GM23338 (cell line): ENCODE measurements around the gene DOCK3. TPM values are rescaled to one million over a fixed set of nuclear protein-coding genes. Genes with fewer than 3 reads are reported as not detected.
"Not testable (repeated sequence)": the region's sequence is repeated elsewhere in the genome, so short reads cannot be mapped to it uniquely, and the experiment has no call there.

Source experiments
- ATAC-seq: fragments of 200-7000 bp; cut with Tn5 transposase; 3 replicates; pipeline ENCODE4 v1.9.1; 2020
- DNase-seq: peaks from one replicate; pipeline ENCODE4 v3.0.0-alpha.2; 2015; ENCODE audit warnings: low spot score
- H2AFZ ChIP-seq: fragments of 200-600 bp; sonication (generic); 2 replicates; pipeline ENCODE4 v1.8.0; 2016; ENCODE audit warnings: antibody characterized with exemption, mild to moderate bottlenecking, moderate library complexity
- H3F3A ChIP-seq: fragments of 200-600 bp; sonication (generic); replicated peaks from 2 replicates; pipeline ENCODE4 v1.8.0; 2017; ENCODE audit warnings: antibody characterized with exemption, mixed run types, low read depth
- H3K27ac ChIP-seq: fragments of 200-600 bp; sonication (generic); 2 replicates; pipeline ENCODE4 v1.6.1; 2016; ENCODE audit warnings: low read depth
- H3K27me3 ChIP-seq: fragments of 200-600 bp; sonication (generic); 2 replicates; pipeline ENCODE4 v1.8.0; 2016; ENCODE audit warnings: mild to moderate bottlenecking, mixed run types, moderate library complexity; ENCODE audit not compliant: insufficient read depth
- H3K36me3 ChIP-seq: fragments of 200-600 bp; sonication (generic); 2 replicates; pipeline ENCODE4 v1.8.0; 2016; ENCODE audit warnings: mild to moderate bottlenecking; ENCODE audit not compliant: insufficient read depth
- H3K4me1 ChIP-seq: fragments of 200-600 bp; sonication (generic); 2 replicates; pipeline ENCODE4 v1.8.0; 2016; ENCODE audit warnings: mild to moderate bottlenecking, moderate library complexity; ENCODE audit not compliant: insufficient read depth
- H3K4me2 ChIP-seq: fragments of 200-600 bp; sonication (generic); 2 replicates; pipeline ENCODE4 v1.7.1; 2017; ENCODE audit warnings: mixed run types
- H3K4me3 ChIP-seq: fragments of 200-600 bp; sonication (generic); 2 replicates; pipeline ENCODE4 v1.6.1; 2016; ENCODE audit warnings: mixed run types
- H3K79me2 ChIP-seq: fragments of 200-600 bp; sonication (generic); replicated peaks from 2 replicates; pipeline ENCODE4 v1.8.0; 2017; ENCODE audit warnings: mild to moderate bottlenecking; ENCODE audit not compliant: insufficient read depth
- H3K9me2 ChIP-seq: fragments of 200-600 bp; sonication (generic); 2 replicates; pipeline ENCODE4 v1.8.0; 2017; ENCODE audit not compliant: insufficient read depth
- H4K20me1 ChIP-seq: fragments of 200-600 bp; sonication (generic); replicated peaks from 2 replicates; pipeline ENCODE4 v1.8.0; 2017; ENCODE audit warnings: mild to moderate bottlenecking; ENCODE audit not compliant: insufficient read depth
- H3K27ac Mint-ChIP-seq: 2 replicates; pipeline ENCODE4 v1.8.0; 2020; ENCODE audit warnings: inconsistent platforms, mild to moderate bottlenecking, moderate library complexity, mixed read lengths
- H3K27me3 Mint-ChIP-seq: 3 replicates; pipeline ENCODE4 v1.8.0; 2022; ENCODE audit warnings: low read depth, mild to moderate bottlenecking, moderate library complexity, mixed read lengths, inconsistent platforms; ENCODE audit not compliant: insufficient read depth, poor library complexity
- H3K36me3 Mint-ChIP-seq: 3 replicates; pipeline ENCODE4 v1.8.0; 2021; ENCODE audit warnings: low read depth, mild to moderate bottlenecking, inconsistent platforms, moderate library complexity, mixed read lengths
- H3K4me1 Mint-ChIP-seq: 3 replicates; pipeline ENCODE4 v1.8.0; 2020; ENCODE audit warnings: mild to moderate bottlenecking, inconsistent platforms, mixed read lengths
- H3K4me3 Mint-ChIP-seq: 3 replicates; pipeline ENCODE4 v1.8.0; 2021; ENCODE audit warnings: moderate library complexity, mild to moderate bottlenecking, inconsistent platforms, mixed read lengths
- H3K9me3 Mint-ChIP-seq: 3 replicates; pipeline ENCODE4 v1.8.0; 2020; ENCODE audit warnings: moderate library complexity, mild to moderate bottlenecking, inconsistent platforms, mixed read lengths
- CREB1 ChIP-seq: fragments of 250-450 bp; sonication (Bioruptor Pico); IDR thresholded peaks from 2 replicates; pipeline ENCODE4 v1.5.0; 2020; ENCODE audit warnings: low read depth, mild to moderate bottlenecking, moderate library complexity
- ETS1 ChIP-seq: IDR thresholded peaks from 2 replicates; pipeline ENCODE4 v1.6.1; 2016; ENCODE audit warnings: antibody characterized with exemption
- EZH2 ChIP-seq: fragments of 200-600 bp; sonication (generic); IDR thresholded peaks from one replicate; pipeline ENCODE4 v1.8.0; 2017; ENCODE audit warnings: antibody characterized with exemption, mild to moderate bottlenecking, low read depth; ENCODE audit not compliant: unreplicated experiment
- JUNB ChIP-seq: IDR thresholded peaks from one replicate; pipeline ENCODE4 v1.6.1; 2016; ENCODE audit warnings: antibody characterized with exemption; ENCODE audit not compliant: unreplicated experiment
- NANOG ChIP-seq: IDR thresholded peaks from 2 replicates; pipeline ENCODE4 v1.6.1; 2016; ENCODE audit warnings: antibody characterized with exemption, borderline replicate concordance
- POLR2AphosphoS5 ChIP-seq: IDR thresholded peaks from 2 replicates; pipeline ENCODE4 v1.6.1; 2016; ENCODE audit warnings: antibody characterized with exemption, low read depth
- REST ChIP-seq: IDR thresholded peaks from one replicate; pipeline ENCODE4 v1.6.1; 2018; ENCODE audit warnings: antibody characterized with exemption; ENCODE audit not compliant: unreplicated experiment
- STAT1 ChIP-seq: IDR thresholded peaks from one replicate; pipeline ENCODE4 v1.6.1; 2016; ENCODE audit warnings: antibody characterized with exemption; ENCODE audit not compliant: unreplicated experiment
- ZNF114 ChIP-seq: fragments of 250-450 bp; sonication (Bioruptor Pico); IDR thresholded peaks from 2 replicates; pipeline ENCODE4 v1.5.0; 2020; ENCODE audit warnings: mild to moderate bottlenecking, moderate library complexity
- ZNF331 ChIP-seq: fragments of 250-450 bp; sonication (Bioruptor Pico); IDR thresholded peaks from 2 replicates; pipeline ENCODE4 v1.5.0; 2020; ENCODE audit warnings: low read depth, mild to moderate bottlenecking, moderate library complexity
- polyA plus RNA-seq: library from polyadenylated mRNA; unstranded; fragments of >200 nt; fragmentation: Nextera tagmentation; extraction: Ambion mirVana; gene quantifications from 2 replicates; pipeline ENCODE4 v1.2.1, GENCODE V29; 2016
- total RNA-seq: library from RNA; depleted of rRNA; stranded (reverse); fragments of >200 nt; shearing (Covaris generic); gene quantifications from 2 replicates; pipeline ENCODE4 v1.2.3, GENCODE V29; 2014
- TF ChIP-seq, protein P1 (sequence below), 2 experiments: fragments of 200-600 bp in 1 of 2; sonication (generic) in 1 of 2; conservative IDR thresholded peaks; 2 replicates each; pipeline versions ENCODE4 v1.5.1 to v1.6.1; 2016 to 2017; ENCODE audit warnings: antibody characterized with exemption in 2 of 2, low read depth in 2 of 2, mild to moderate bottlenecking in 2 of 2, moderate library complexity in 1 of 2

DOCK3 gene
- total and polyA plus RNA-seq, 2 experiments from 2014 or later, result 2.4 to 5.6 TPM

- H3K79me2 ChIP-seq, H3K4me3 ChIP-seq, H4K20me1 ChIP-seq, ATAC-seq, H3K27ac ChIP-seq, H3K27ac Mint-ChIP-seq, H3K4me1 ChIP-seq, H3F3A ChIP-seq, H3K27me3 Mint-ChIP-seq, DNase-seq, H3K4me3 Mint-ChIP-seq, H3K27me3 ChIP-seq, H3K4me1 Mint-ChIP-seq, H3K4me2 ChIP-seq, H2AFZ ChIP-seq, H3K9me2 ChIP-seq, H3K36me3 ChIP-seq: not testable (repeated sequence)
- Mint-ChIP-seq H3K36me3 (peaks cover 18% of the 10 kb centered on the region), H3K9me3 (peaks cover 16% of the 10 kb centered on the region; the same call in 2 of the 3 replicates)
Observed at GRCh38 chr3:51131607-51132006, 456.9 kb downstream of the DOCK3 start.

DNA sequence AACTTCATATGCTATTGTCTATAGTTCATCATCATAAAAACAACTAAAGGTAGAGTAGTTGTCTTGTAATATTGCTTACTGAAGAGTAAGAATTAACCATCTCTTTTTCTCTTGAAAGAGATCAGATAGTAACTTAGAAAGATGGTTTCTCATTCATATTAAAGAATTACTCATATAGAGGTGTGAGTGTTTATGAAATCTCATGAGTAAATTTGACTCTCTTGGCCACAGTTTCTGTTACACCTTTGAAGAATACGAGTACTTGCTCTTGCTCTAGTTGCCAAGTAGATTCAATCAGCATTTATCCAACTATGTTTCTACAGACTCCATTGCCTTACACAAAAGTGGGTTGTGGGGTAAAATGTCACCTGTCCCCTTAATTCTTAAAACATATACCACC is 463.0 kb downstream of the DOCK3 start:
- H3K9me2 ChIP-seq, result no peaks in the 10 kb centered on the region
- no peak for ATAC-seq
- TF ChIP-seq NANOG (no peak), ZNF331 (no peak), POLR2AphosphoS5 (no peak), EZH2 (no peak), ETS1 (no peak), REST (no peak), CREB1 (no peak), STAT1 (no peak), ZNF114 (CRISPR knock-in tag) (no peak), JUNB (no peak)
- TF ChIP-seq, protein P1, sequence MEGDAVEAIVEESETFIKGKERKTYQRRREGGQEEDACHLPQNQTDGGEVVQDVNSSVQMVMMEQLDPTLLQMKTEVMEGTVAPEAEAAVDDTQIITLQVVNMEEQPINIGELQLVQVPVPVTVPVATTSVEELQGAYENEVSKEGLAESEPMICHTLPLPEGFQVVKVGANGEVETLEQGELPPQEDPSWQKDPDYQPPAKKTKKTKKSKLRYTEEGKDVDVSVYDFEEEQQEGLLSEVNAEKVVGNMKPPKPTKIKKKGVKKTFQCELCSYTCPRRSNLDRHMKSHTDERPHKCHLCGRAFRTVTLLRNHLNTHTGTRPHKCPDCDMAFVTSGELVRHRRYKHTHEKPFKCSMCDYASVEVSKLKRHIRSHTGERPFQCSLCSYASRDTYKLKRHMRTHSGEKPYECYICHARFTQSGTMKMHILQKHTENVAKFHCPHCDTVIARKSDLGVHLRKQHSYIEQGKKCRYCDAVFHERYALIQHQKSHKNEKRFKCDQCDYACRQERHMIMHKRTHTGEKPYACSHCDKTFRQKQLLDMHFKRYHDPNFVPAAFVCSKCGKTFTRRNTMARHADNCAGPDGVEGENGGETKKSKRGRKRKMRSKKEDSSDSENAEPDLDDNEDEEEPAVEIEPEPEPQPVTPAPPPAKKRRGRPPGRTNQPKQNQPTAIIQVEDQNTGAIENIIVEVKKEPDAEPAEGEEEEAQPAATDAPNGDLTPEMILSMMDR (conservative IDR thresholded peaks at IDR 0.05; ENCODE audit: low read depth in 2 of 2), result no peak

More for the DNA sequence above, 463.0 kb downstream of the DOCK3 start:
- no peaks in the 10 kb centered on the region for H3K36me3 ChIP-seq
- H3K27ac Mint-ChIP-seq, result no peak overlapping the region
- no peak for DNase-seq
- no peaks in the 10 kb centered on the region for H3K36me3 Mint-ChIP-seq
- no peaks in the 10 kb centered on the region for H3K27me3 ChIP-seq
- no peaks in the 10 kb centered on the region; the same call in 1 of the 2 replicates for H4K20me1 ChIP-seq
- no peaks in the 10 kb centered on the region for H3K79me2 ChIP-seq
- H3K4me3 ChIP-seq, result no peak overlapping the region
- H3K9me3 Mint-ChIP-seq, result no peaks in the 10 kb centered on the region; the same call in 1 of the 3 replicates
- no peaks in the 10 kb centered on the region for H3K27me3 Mint-ChIP-seq
- H3K4me1 ChIP-seq, result no peaks in the 10 kb centered on the region
- no peaks in the 10 kb centered on the region for H3F3A ChIP-seq
- no peak overlapping the region for H2AFZ ChIP-seq
- H3K4me1 Mint-ChIP-seq, result no peaks in the 10 kb centered on the region
- no peak overlapping the region for H3K4me3 Mint-ChIP-seq
- H3K4me2 ChIP-seq, result no peak overlapping the region
- no peak overlapping the region for H3K27ac ChIP-seq
